Trophoblast cell (in vitro differentiated cells and primary cell): Measurements from ENCODE around the gene WNK1.

Experiments used
- DNase-seq, 2 donors: peaks; one replicate each; pipeline ENCODE4 v3.0.0-alpha.2; 2016
- H2AFZ ChIP-seq: 2 replicates; pipeline ENCODE4 v1.6.1; 2013; ENCODE audit warnings: low read length, moderate library complexity, mild to moderate bottlenecking; ENCODE audit not compliant: insufficient read depth, poor library complexity
- H2AK5ac ChIP-seq: 2 replicates; pipeline ENCODE4 v1.6.1; 2013; ENCODE audit warnings: mild to moderate bottlenecking, low read length
- H2BK120ac ChIP-seq: 2 replicates; pipeline ENCODE4 v1.6.1; 2013; ENCODE audit warnings: low read length, mild to moderate bottlenecking, moderate library complexity; ENCODE audit not compliant: insufficient read depth, poor library complexity
- H2BK12ac ChIP-seq: 2 replicates; pipeline ENCODE4 v1.6.1; 2013; ENCODE audit warnings: mild to moderate bottlenecking, low read length, moderate library complexity
- H2BK5ac ChIP-seq: 2 replicates; pipeline ENCODE4 v1.6.1; 2013; ENCODE audit warnings: low read length, low read depth, moderate library complexity, mild to moderate bottlenecking; ENCODE audit not compliant: poor library complexity
- H3K14ac ChIP-seq: 2 replicates; pipeline ENCODE4 v1.6.1; 2013; ENCODE audit warnings: mild to moderate bottlenecking, low read length
- H3K18ac ChIP-seq: 2 replicates; pipeline ENCODE4 v1.6.1; 2013; ENCODE audit warnings: mild to moderate bottlenecking, low read length
- H3K23ac ChIP-seq: 2 replicates; pipeline ENCODE4 v1.6.1; 2013; ENCODE audit warnings: low read length
- H3K27ac ChIP-seq: 2 replicates; pipeline ENCODE4 v1.5.1; 2013; ENCODE audit warnings: low read depth, mild to moderate bottlenecking, inconsistent platforms, low read length, moderate library complexity
- H3K27me3 ChIP-seq: 2 replicates; pipeline ENCODE4 v1.6.1; 2013; ENCODE audit warnings: inconsistent platforms, mild to moderate bottlenecking, low read length, moderate library complexity; ENCODE audit not compliant: insufficient read depth
- H3K36me3 ChIP-seq, 2 experiments: 1 replicate in 1 of 2; 2 replicates in 1 of 2; pipeline ENCODE4 v1.6.1; 2013; ENCODE audit warnings: low read length in 2 of 2, mild to moderate bottlenecking in 2 of 2, moderate library complexity in 1 of 2; ENCODE audit not compliant: insufficient read depth in 2 of 2, control insufficient read depth in 1 of 2
- H3K4ac ChIP-seq: 2 replicates; pipeline ENCODE4 v1.6.1; 2013; ENCODE audit warnings: low read depth, mild to moderate bottlenecking, low read length, moderate library complexity
- H3K4me1 ChIP-seq, 2 experiments: 1 replicate in 1 of 2; 2 replicates in 1 of 2; pipeline ENCODE4 v1.6.1; 2013; ENCODE audit warnings: low read length in 2 of 2, mild to moderate bottlenecking in 2 of 2, moderate library complexity in 1 of 2; ENCODE audit not compliant: insufficient read depth in 2 of 2, control insufficient read depth in 1 of 2
- H3K4me2 ChIP-seq: 2 replicates; pipeline ENCODE4 v1.6.1; 2013; ENCODE audit warnings: inconsistent platforms, mild to moderate bottlenecking, low read length, moderate library complexity
- H3K4me3 ChIP-seq: 2 replicates; pipeline ENCODE4 v1.5.1; 2013; ENCODE audit warnings: mild to moderate bottlenecking, low read depth, low read length, inconsistent platforms
- H3K79me1 ChIP-seq: one replicate; pipeline ENCODE4 v1.6.1; 2013; ENCODE audit warnings: low read length
- H3K79me2 ChIP-seq: 2 replicates; pipeline ENCODE4 v1.6.1; 2013; ENCODE audit warnings: low read length, mild to moderate bottlenecking; ENCODE audit not compliant: control insufficient read depth, insufficient read depth, poor library complexity
- H3K9ac ChIP-seq: 2 replicates; pipeline ENCODE4 v1.6.1; 2013; ENCODE audit warnings: mild to moderate bottlenecking, low read length
- H3K9me3 ChIP-seq: 2 replicates; pipeline ENCODE4 v1.6.1; 2013; ENCODE audit warnings: low read depth, mild to moderate bottlenecking, control low read depth, inconsistent platforms, low read length; ENCODE audit not compliant: insufficient read depth
- H4K12ac ChIP-seq: 2 replicates; pipeline ENCODE4 v1.6.1; 2013; ENCODE audit warnings: low read depth, mild to moderate bottlenecking, low read length, moderate library complexity
- H4K8ac ChIP-seq: 2 replicates; pipeline ENCODE4 v1.6.1; 2013; ENCODE audit warnings: low read depth, mild to moderate bottlenecking, low read length, moderate library complexity
- H4K91ac ChIP-seq: one replicate; pipeline ENCODE4 v1.6.1; 2013; ENCODE audit warnings: low read depth, mild to moderate bottlenecking, low read length, moderate library complexity
- WGBS: extraction: QIAGEN DNeasy Blood & Tissue Kit; methylation state at CpG from one replicate; pipeline ENCODE4 v1.1.7; 2013; ENCODE audit warnings: missing lambda C conversion rate; ENCODE audit not compliant: insufficient read length, insufficient coverage; ENCODE audit errors: extremely low coverage; 5-methylcytosine and 5-hydroxymethylcytosine counted together

Gene WNK1

DNA sequence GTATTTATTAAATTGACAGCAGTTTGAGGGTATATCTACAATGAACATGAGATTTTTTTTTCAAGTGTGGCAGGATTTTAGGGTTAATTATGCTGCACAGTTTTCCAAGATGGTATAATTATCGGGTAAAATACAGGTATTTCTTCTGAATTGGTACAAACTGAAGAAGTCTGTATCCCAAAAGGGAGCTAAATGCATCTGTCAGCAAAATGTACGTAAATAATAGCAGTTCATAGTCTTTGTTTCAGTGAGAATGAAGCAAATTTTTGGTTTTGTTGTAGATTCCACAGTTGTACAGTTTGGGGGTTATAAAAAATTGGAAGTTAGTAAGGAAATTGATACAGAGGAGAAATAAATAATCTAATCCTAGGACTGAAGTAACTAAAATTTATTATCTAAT lies 133.8 kb downstream of the WNK1 start:
- Histone ChIP-seq H3K14ac (no peak overlapping the region), H3K79me2 (no peaks in the 10 kb centered on the region), H3K79me1 (no peaks in the 10 kb centered on the region), H3K9me3 (no peaks in the 10 kb centered on the region), H3K27me3 (no peaks in the 10 kb centered on the region), H3K4me3 (no peak overlapping the region), H2AFZ (no peak overlapping the region), H4K91ac (no peak overlapping the region), H4K12ac (no peak overlapping the region), H3K9ac (no peak overlapping the region), H3K4me2 (no peak overlapping the region), H2BK5ac (no peak overlapping the region), H4K8ac (no peak overlapping the region), H3K36me3 (peaks cover 34 to 50% of the 10 kb centered on the region in 2 experiments), H3K4ac (no peak overlapping the region), H2AK5ac (no peak overlapping the region), H2BK12ac (no peak overlapping the region), H3K18ac (no peak overlapping the region), H3K23ac (no peak overlapping the region), H3K27ac (no peak overlapping the region), H2BK120ac (no peak overlapping the region), H3K4me1 (no peaks in the 10 kb centered on the region)
- WGBS = no CpG with 5 or more reads among the region's 2 CpGs
- DNase-seq = no peak

- Histone ChIP-seq H3K14ac (no peak overlapping the region), H3K4ac (no peak overlapping the region), H3K27ac (no peak overlapping the region), H2BK5ac (no peak overlapping the region), H3K79me1 (no peaks in the 10 kb centered on the region), H3K4me1 (no peaks in the 10 kb centered on the region), H2BK120ac (no peak overlapping the region), H3K4me2 (no peak overlapping the region), H3K36me3 (peaks cover 30 to 35% of the 10 kb centered on the region in 2 experiments), H4K91ac (no peak overlapping the region), H3K4me3 (no peak overlapping the region), H2AFZ (no peak overlapping the region), H3K23ac (no peak overlapping the region), H3K9me3 (no peaks in the 10 kb centered on the region), H3K79me2 (no peaks in the 10 kb centered on the region), H3K18ac (no peak overlapping the region), H3K27me3 (no peaks in the 10 kb centered on the region), H4K8ac (no peak overlapping the region), H3K9ac (no peak overlapping the region), H4K12ac (no peak overlapping the region), H2AK5ac (no peak overlapping the region), H2BK12ac (no peak overlapping the region)
- no peak for DNase-seq
Observed at GRCh38 chr12:894226-894625, 141.8 kb downstream of the WNK1 start.

GRCh38 chr12:896031-896430 lies 143.7 kb downstream of the WNK1 start:
- Histone ChIP-seq H4K91ac (no peak overlapping the region), H4K8ac (no peak overlapping the region), H3K9ac (no peak overlapping the region), H2AK5ac (no peak overlapping the region), H3K4me3 (no peak overlapping the region), H3K4me1 (no peaks in the 10 kb centered on the region), H3K9me3 (no peaks in the 10 kb centered on the region), H3K14ac (no peak overlapping the region), H3K36me3 (peaks cover 30 to 36% of the 10 kb centered on the region in 2 experiments), H3K27me3 (no peaks in the 10 kb centered on the region), H3K18ac (no peak overlapping the region), H2AFZ (no peak overlapping the region), H2BK120ac (no peak overlapping the region), H3K79me1 (no peaks in the 10 kb centered on the region), H3K4me2 (no peak overlapping the region), H2BK12ac (no peak overlapping the region), H3K27ac (no peak overlapping the region), H3K23ac (no peak overlapping the region), H2BK5ac (no peak overlapping the region), H4K12ac (no peak overlapping the region), H3K4ac (no peak overlapping the region), H3K79me2 (no peaks in the 10 kb centered on the region)
- DNase-seq = no peak
- WGBS = no CpG with 5 or more reads among the region's 4 CpGs

- no peak overlapping the region for H3K18ac ChIP-seq
- H3K79me2 ChIP-seq = no peaks in the 10 kb centered on the region
- H4K91ac ChIP-seq = no peak overlapping the region
- no peak overlapping the region for H2BK120ac ChIP-seq
- H3K9ac ChIP-seq = no peak overlapping the region
- no peak overlapping the region for H2AK5ac ChIP-seq
- DNase-seq = no peak
- no peak overlapping the region for H3K27ac ChIP-seq
- no peaks in the 10 kb centered on the region for H3K9me3 ChIP-seq
- H3K23ac ChIP-seq = no peak overlapping the region
- no peak overlapping the region for H3K4me2 ChIP-seq
- H3K14ac ChIP-seq = no peak overlapping the region
- H4K12ac ChIP-seq = no peak overlapping the region
- H3K27me3 ChIP-seq = no peaks in the 10 kb centered on the region
- no peaks in the 10 kb centered on the region for H3K4me1 ChIP-seq
- no peak overlapping the region for H2BK12ac ChIP-seq
- H4K8ac ChIP-seq = no peak overlapping the region
- H3K4me3 ChIP-seq = no peak overlapping the region
- H3K79me1 ChIP-seq = no peaks in the 10 kb centered on the region
- no peak overlapping the region for H2BK5ac ChIP-seq
- H3K4ac ChIP-seq = no peak overlapping the region
- peaks cover 31 to 42% of the 10 kb centered on the region in 2 experiments for H3K36me3 ChIP-seq
- WGBS = no CpG with 5 or more reads among the region's 4 CpGs
- H2AFZ ChIP-seq = no peak overlapping the region
Observed at GRCh38 chr12:897386-897785, 145.0 kb downstream of the WNK1 start.
